Astrocyte (in vitro differentiated cells and primary cell): ENCODE measurements around the gene HAT1. TPM values are rescaled to one million over a fixed set of nuclear protein-coding genes. Genes with fewer than 3 reads are reported as not detected.

Source experiments
- DNase-seq: peaks from one replicate; pipeline ENCODE4 v3.0.0-alpha.2; 2010; ENCODE audit warnings: low read depth
- FAIRE-seq: peaks from 2 replicates; lab custom pipeline; 2011; peaks lifted over from hg19 to GRCh38; lab: Jason Lieb, UNC
- H2AFZ ChIP-seq: 2 replicates; pipeline ENCODE4 v1.6.0; 2012; ENCODE audit warnings: low read depth, low read length, inconsistent platforms
- H3K27ac ChIP-seq: 2 replicates; pipeline ENCODE4 v1.5.1; 2011; ENCODE audit warnings: low read depth, low read length, inconsistent platforms
- H3K27me3 ChIP-seq: 2 replicates; pipeline ENCODE4 v1.6.0; 2011; ENCODE audit warnings: low read length, inconsistent platforms; ENCODE audit not compliant: insufficient read depth
- H3K36me3 ChIP-seq: 2 replicates; pipeline ENCODE4 v1.5.1; 2011; ENCODE audit warnings: low read length, inconsistent platforms; ENCODE audit not compliant: insufficient read depth
- H3K4me1 ChIP-seq: 2 replicates; pipeline ENCODE4 v1.5.1; 2011; ENCODE audit warnings: low read length, inconsistent platforms; ENCODE audit not compliant: insufficient read depth
- H3K4me2 ChIP-seq: 2 replicates; pipeline ENCODE4 v1.6.0; 2012; ENCODE audit warnings: low read length, inconsistent platforms
- H3K4me3 ChIP-seq: 2 replicates; pipeline ENCODE4 v1.5.1; 2011; ENCODE audit warnings: low read depth, mild to moderate bottlenecking, low read length, inconsistent platforms; ENCODE audit not compliant: insufficient read depth
- H3K79me2 ChIP-seq: 2 replicates; pipeline ENCODE4 v1.6.0; 2012; ENCODE audit warnings: mild to moderate bottlenecking, low read length, inconsistent platforms; ENCODE audit not compliant: insufficient read depth
- H3K9ac ChIP-seq: 2 replicates; pipeline ENCODE4 v1.6.0; 2012; ENCODE audit warnings: mild to moderate bottlenecking, low read length, inconsistent platforms
- H3K9me3 ChIP-seq: 2 replicates; pipeline ENCODE4 v1.5.1; 2012; ENCODE audit warnings: low read depth, mild to moderate bottlenecking, low read length, inconsistent platforms; ENCODE audit not compliant: insufficient read depth
- H4K20me1 ChIP-seq: 2 replicates; pipeline ENCODE4 v1.6.0; 2012; ENCODE audit warnings: low read length, inconsistent platforms; ENCODE audit not compliant: insufficient read depth
- H3K27ac Mint-ChIP-seq: one replicate; pipeline ENCODE4 v1.8.0; 2021; ENCODE audit warnings: mild to moderate bottlenecking, mixed read lengths; ENCODE audit not compliant: unreplicated experiment
- H3K27me3 Mint-ChIP-seq: one replicate; pipeline ENCODE4 v1.8.0; 2021; ENCODE audit warnings: low read depth, mixed read lengths; ENCODE audit not compliant: unreplicated experiment
- H3K36me3 Mint-ChIP-seq: one replicate; pipeline ENCODE4 v1.8.0; 2021; ENCODE audit warnings: low read depth, mixed read lengths; ENCODE audit not compliant: unreplicated experiment
- H3K4me1 Mint-ChIP-seq: one replicate; pipeline ENCODE4 v1.8.0; 2021; ENCODE audit warnings: low read depth, mixed read lengths; ENCODE audit not compliant: unreplicated experiment
- H3K4me3 Mint-ChIP-seq: one replicate; pipeline ENCODE4 v1.8.0; 2021; ENCODE audit warnings: mild to moderate bottlenecking, moderate library complexity, mixed read lengths; ENCODE audit not compliant: unreplicated experiment
- H3K9me3 Mint-ChIP-seq: one replicate; pipeline ENCODE4 v1.8.0; 2021; ENCODE audit warnings: mild to moderate bottlenecking, mixed read lengths; ENCODE audit not compliant: unreplicated experiment
- CTCF ChIP-seq: IDR thresholded peaks from 2 replicates; pipeline ENCODE4 v1.5.1; 2011; ENCODE audit warnings: low read depth, mild to moderate bottlenecking, inconsistent platforms, low read length, moderate library complexity; ENCODE audit not compliant: insufficient read depth
- EZH2 ChIP-seq: IDR thresholded peaks from 2 replicates; pipeline ENCODE4 v1.6.1; 2012; ENCODE audit warnings: mild to moderate bottlenecking, low read length, inconsistent platforms; ENCODE audit not compliant: insufficient read depth
- total RNA-seq: library from RNA; stranded (reverse); gene quantifications from 2 replicates; pipeline ENCODE4 v1.2.1, GENCODE V29; 2021

The HAT1 gene
- total RNA-seq, 1 donor from 2014 or later = 29.1 TPM

- no peaks in the 10 kb centered on the region for H3K9me3 Mint-ChIP-seq
Measured at GRCh38 chr2:171965661-171966060, 43.4 kb downstream of the HAT1 start.

DNA sequence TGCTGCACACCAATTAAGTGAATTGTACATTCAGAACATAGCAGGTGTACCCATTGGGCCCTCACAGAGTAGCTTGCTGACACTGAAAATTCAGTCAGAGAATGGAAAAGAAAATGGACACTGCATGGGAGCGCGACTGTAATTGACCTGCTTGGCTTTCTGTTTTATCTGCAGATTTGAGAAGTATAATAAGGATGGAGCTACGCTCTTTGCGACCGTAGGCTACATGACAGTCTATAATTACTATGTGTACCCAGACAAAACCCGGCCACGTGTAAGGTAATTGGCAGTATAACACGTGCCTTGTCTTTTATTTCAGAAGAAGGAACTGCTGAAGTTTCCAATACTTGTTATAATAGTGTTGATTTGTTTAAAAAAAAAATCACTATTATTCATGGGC lies 44.0 kb downstream of the HAT1 start:
- FAIRE-seq = no peak
- Histone ChIP-seq H3K79me2 (no peaks in the 10 kb centered on the region), H3K9me3 (no peaks in the 10 kb centered on the region), H3K9ac (no peak overlapping the region), H3K4me3 (no peak overlapping the region), H3K4me2 (no peak overlapping the region), H3K36me3 (peaks cover 14% of the 10 kb centered on the region), H2AFZ (no peak overlapping the region), H4K20me1 (no peaks in the 10 kb centered on the region), H3K4me1 (no peaks in the 10 kb centered on the region), H3K27me3 (no peaks in the 10 kb centered on the region), H3K27ac (no peak overlapping the region)
- TF ChIP-seq CTCF (no peak), EZH2 (no peak)
- no peak for DNase-seq
- Mint-ChIP-seq H3K4me3 (no peak overlapping the region), H3K27me3 (no peaks in the 10 kb centered on the region), H3K36me3 (peaks cover 8% of the 10 kb centered on the region), H3K27ac (no peak overlapping the region), H3K4me1 (no peaks in the 10 kb centered on the region), H3K9me3 (no peaks in the 10 kb centered on the region)

More at GRCh38 chr2:171965661-171966060, 43.4 kb downstream of the HAT1 start:
- no peak overlapping the region for H3K9ac ChIP-seq
- TF ChIP-seq EZH2 = no peak
- TF ChIP-seq CTCF = no peak
- no peak overlapping the region for H3K4me3 ChIP-seq
- no peaks in the 10 kb centered on the region for H3K4me1 ChIP-seq
- no peaks in the 10 kb centered on the region for H3K9me3 ChIP-seq
- Mint-ChIP-seq H3K4me3 (no peak overlapping the region), H3K36me3 (peaks cover 8% of the 10 kb centered on the region), H3K27ac (no peak overlapping the region), H3K4me1 (no peaks in the 10 kb centered on the region), H3K27me3 (no peaks in the 10 kb centered on the region)
- DNase-seq (no peak), FAIRE-seq (peak; percentile 20)
- H4K20me1 ChIP-seq = no peaks in the 10 kb centered on the region
- H2AFZ ChIP-seq = no peak overlapping the region
- no peak overlapping the region for H3K27ac ChIP-seq
- no peak overlapping the region for H3K4me2 ChIP-seq
- H3K36me3 ChIP-seq = peaks cover 14% of the 10 kb centered on the region
- H3K79me2 ChIP-seq = peaks cover 4% of the 10 kb centered on the region
- H3K27me3 ChIP-seq = no peaks in the 10 kb centered on the region

DNA sequence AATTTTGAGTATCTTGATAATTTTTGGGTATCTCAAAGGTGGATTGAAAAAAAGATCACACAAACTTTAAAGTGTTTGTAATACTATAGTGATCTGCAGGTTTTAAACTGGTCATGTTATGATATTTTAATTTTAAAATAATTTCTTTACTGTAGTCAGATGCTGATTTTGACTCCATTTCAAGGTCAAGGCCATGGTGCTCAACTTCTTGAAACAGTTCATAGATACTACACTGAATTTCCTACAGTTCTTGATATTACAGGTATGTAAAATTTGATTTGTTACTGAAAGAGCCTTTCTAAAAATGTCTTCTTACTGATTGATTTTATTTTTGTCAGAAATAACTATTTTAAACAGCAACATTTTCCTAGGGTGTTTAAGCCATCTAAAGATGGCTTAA lies 44.4 kb downstream of the HAT1 start:
- H3K4me1 ChIP-seq = no peaks in the 10 kb centered on the region
- H3K79me2 ChIP-seq = no peaks in the 10 kb centered on the region
- FAIRE-seq (no peak), DNase-seq (no peak)
- Mint-ChIP-seq H3K4me3 (no peak overlapping the region), H3K4me1 (no peaks in the 10 kb centered on the region), H3K27ac (no peak overlapping the region), H3K9me3 (no peaks in the 10 kb centered on the region), H3K36me3 (peaks cover 8% of the 10 kb centered on the region), H3K27me3 (no peaks in the 10 kb centered on the region)
- no peak overlapping the region for H3K9ac ChIP-seq
- H3K27me3 ChIP-seq = no peaks in the 10 kb centered on the region
- H3K4me3 ChIP-seq = no peak overlapping the region
- no peaks in the 10 kb centered on the region for H3K9me3 ChIP-seq
- peaks cover 15% of the 10 kb centered on the region for H3K36me3 ChIP-seq
- H3K27ac ChIP-seq = no peak overlapping the region
- H2AFZ ChIP-seq = no peak overlapping the region
- no peaks in the 10 kb centered on the region for H4K20me1 ChIP-seq
- TF ChIP-seq CTCF = no peak
- TF ChIP-seq EZH2 = no peak
- H3K4me2 ChIP-seq = no peak overlapping the region
